ENCODE data around the gene UCK2. TPM values are rescaled to one million over a fixed set of nuclear protein-coding genes. Genes with fewer than 3 reads are reported as not detected.
A peak's percentile ranks its signal among the peaks of the same experiment; 100 is the strongest.

UCK2 gene
- total RNA-seq, 2 donors from 2014 or later = 65.8 to 73.6 TPM

DNA sequence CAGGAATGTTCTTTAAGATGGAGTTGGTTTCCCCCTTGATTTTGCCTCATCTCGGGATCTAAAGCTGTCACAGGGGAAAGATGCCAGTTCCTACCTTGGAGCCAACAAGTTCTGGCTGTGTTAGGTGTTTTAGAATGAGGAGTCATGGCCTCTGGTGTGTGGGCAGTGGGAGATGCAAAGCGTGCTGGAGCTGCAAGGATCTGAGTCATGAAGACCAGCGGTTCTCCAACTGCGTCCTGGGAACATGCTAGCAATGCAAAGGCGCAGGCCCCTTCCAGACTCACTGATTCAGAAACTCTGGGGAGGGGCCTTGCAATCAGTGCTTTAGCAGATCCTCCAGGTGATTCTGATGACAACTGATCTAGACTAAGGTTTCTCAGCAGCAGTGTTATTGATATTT, 109.1 kb downstream of the UCK2 start:
- DNase-seq = peak; percentile 24
- TF ChIP-seq, protein P1, sequence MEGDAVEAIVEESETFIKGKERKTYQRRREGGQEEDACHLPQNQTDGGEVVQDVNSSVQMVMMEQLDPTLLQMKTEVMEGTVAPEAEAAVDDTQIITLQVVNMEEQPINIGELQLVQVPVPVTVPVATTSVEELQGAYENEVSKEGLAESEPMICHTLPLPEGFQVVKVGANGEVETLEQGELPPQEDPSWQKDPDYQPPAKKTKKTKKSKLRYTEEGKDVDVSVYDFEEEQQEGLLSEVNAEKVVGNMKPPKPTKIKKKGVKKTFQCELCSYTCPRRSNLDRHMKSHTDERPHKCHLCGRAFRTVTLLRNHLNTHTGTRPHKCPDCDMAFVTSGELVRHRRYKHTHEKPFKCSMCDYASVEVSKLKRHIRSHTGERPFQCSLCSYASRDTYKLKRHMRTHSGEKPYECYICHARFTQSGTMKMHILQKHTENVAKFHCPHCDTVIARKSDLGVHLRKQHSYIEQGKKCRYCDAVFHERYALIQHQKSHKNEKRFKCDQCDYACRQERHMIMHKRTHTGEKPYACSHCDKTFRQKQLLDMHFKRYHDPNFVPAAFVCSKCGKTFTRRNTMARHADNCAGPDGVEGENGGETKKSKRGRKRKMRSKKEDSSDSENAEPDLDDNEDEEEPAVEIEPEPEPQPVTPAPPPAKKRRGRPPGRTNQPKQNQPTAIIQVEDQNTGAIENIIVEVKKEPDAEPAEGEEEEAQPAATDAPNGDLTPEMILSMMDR (conservative IDR thresholded peaks at IDR 0.05) = no peak
- no peaks in the 10 kb centered on the region for H3K36me3 Mint-ChIP-seq (ENCODE audit: low read depth)
- no peaks in the 10 kb centered on the region for H3K9me3 Mint-ChIP-seq
- Histone ChIP-seq H3K27me3 (ENCODE audit: control insufficient read depth, insufficient read depth, low read length, poor library complexity, severe bottlenecking) (no peaks in the 10 kb centered on the region), H3K27ac (ENCODE audit: low read depth, low read length) (no peak overlapping the region), H3K4me1 (ENCODE audit: control insufficient read depth, insufficient read depth, low read length) (peaks cover under 1% of the 10 kb centered on the region), H3K36me3 (ENCODE audit: control insufficient read depth, insufficient read depth, low read length) (no peaks in the 10 kb centered on the region), H3K9ac (ENCODE audit: extremely low read depth, low read length, poor library complexity, severe bottlenecking) (no peak overlapping the region), H3K9me3 (ENCODE audit: control insufficient read depth, low read length) (no peaks in the 10 kb centered on the region), H3K4me3 (ENCODE audit: low read length) (no peak overlapping the region)
- H3K4me3 Mint-ChIP-seq = no peak overlapping the region
- H3K27ac Mint-ChIP-seq = no peak overlapping the region
- 92 to 98% methylated on average over 5 of the region's 5 CpGs for WGBS, 2 experiments (ENCODE audit: insufficient coverage in 1 of 2, insufficient read length in 1 of 2)
- peaks cover 12% of the 10 kb centered on the region for H3K4me1 Mint-ChIP-seq
- H3K27me3 Mint-ChIP-seq (ENCODE audit: insufficient read depth) = no peaks in the 10 kb centered on the region

DNA sequence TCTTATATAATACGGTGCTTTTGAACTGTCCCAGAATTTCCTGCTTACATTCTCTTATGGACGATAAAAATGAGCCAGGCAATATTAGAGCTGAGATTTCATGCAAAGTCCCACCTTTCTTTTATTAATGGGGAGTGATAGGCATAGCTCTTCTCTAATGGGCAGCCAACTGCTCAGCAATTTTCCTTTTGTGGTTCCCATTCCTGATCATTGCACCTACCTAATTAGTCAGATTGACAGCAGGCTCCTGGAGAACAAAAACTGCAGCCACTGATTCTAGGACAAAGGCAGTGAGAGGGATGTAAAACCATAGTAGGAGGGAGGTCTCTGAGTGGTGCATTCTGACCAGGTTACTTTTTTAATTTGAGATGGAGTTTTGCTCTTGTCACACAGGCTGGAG, 110.4 kb downstream of the UCK2 start:
- H3K27ac Mint-ChIP-seq = no peak overlapping the region
- WGBS, 2 experiments (ENCODE audit: insufficient coverage in 1 of 2, insufficient read length in 1 of 2) = 93 to 95% methylated on average over 2 of the region's 2 CpGs
- no peaks in the 10 kb centered on the region for H3K27me3 Mint-ChIP-seq (ENCODE audit: insufficient read depth)

DNA sequence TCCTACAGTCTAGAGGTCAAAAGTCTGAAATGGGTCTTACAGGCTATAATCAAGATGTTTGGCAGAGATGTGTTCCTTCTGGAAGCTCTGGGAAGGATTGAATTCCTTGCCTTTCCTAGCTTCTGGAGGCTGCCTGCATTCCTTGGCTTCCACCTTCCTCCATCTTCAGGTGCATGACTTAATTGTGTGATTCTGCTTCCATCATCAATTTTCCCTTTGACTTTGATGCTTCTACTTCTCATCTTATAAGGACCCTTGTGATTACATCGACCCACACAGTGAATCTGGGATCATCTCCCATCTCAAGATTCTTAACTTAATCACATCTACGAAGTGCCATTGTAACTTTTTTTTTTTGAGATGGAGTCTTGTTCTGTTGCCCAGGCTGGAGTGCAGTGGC, 111.4 kb downstream of the UCK2 start:
- Histone ChIP-seq H3K36me3 (ENCODE audit: control insufficient read depth, insufficient read depth, low read length) (no peaks in the 10 kb centered on the region), H3K9me3 (ENCODE audit: control insufficient read depth, low read length) (no peaks in the 10 kb centered on the region), H3K27ac (ENCODE audit: low read depth, low read length) (no peak overlapping the region), H3K27me3 (ENCODE audit: control insufficient read depth, insufficient read depth, low read length, poor library complexity, severe bottlenecking) (no peaks in the 10 kb centered on the region), H3K4me3 (ENCODE audit: low read length) (no peak overlapping the region), H3K9ac (ENCODE audit: extremely low read depth, low read length, poor library complexity, severe bottlenecking) (no peak overlapping the region), H3K4me1 (ENCODE audit: control insufficient read depth, insufficient read depth, low read length) (peaks cover 11% of the 10 kb centered on the region)
- no peaks in the 10 kb centered on the region for H3K9me3 Mint-ChIP-seq
- no peak overlapping the region for H3K27ac Mint-ChIP-seq
- peaks cover 26% of the 10 kb centered on the region for H3K4me1 Mint-ChIP-seq
- DNase-seq = no peak
- H3K36me3 Mint-ChIP-seq (ENCODE audit: low read depth) = no peaks in the 10 kb centered on the region
- WGBS, 2 experiments (ENCODE audit: insufficient coverage in 1 of 2, insufficient read length in 1 of 2) = 93% methylated on average over 2 of the region's 2 CpGs
- TF ChIP-seq, protein P1 (conservative IDR thresholded peaks at IDR 0.05) = no peak
- H3K4me3 Mint-ChIP-seq = no peak overlapping the region
- no peaks in the 10 kb centered on the region for H3K27me3 Mint-ChIP-seq (ENCODE audit: insufficient read depth)

More for the DNA sequence above, 110.4 kb downstream of the UCK2 start:
- H3K4me3 Mint-ChIP-seq = no peak overlapping the region
- H3K36me3 Mint-ChIP-seq (ENCODE audit: low read depth) = no peaks in the 10 kb centered on the region
- no peaks in the 10 kb centered on the region for H3K9me3 Mint-ChIP-seq
- H3K4me3 ChIP-seq (ENCODE audit: low read length) = no peak overlapping the region
- no peaks in the 10 kb centered on the region for H3K9me3 ChIP-seq (ENCODE audit: control insufficient read depth, low read length)
- no peaks in the 10 kb centered on the region for H3K27me3 ChIP-seq (ENCODE audit: control insufficient read depth, insufficient read depth, low read length, poor library complexity, severe bottlenecking)
- TF ChIP-seq, protein P1 (conservative IDR thresholded peaks at IDR 0.05) = no peak
- H3K4me1 ChIP-seq (ENCODE audit: control insufficient read depth, insufficient read depth, low read length) = peaks cover 11% of the 10 kb centered on the region
- peaks cover 23% of the 10 kb centered on the region for H3K4me1 Mint-ChIP-seq
- no peak overlapping the region for H3K27ac ChIP-seq (ENCODE audit: low read depth, low read length)
- H3K9ac ChIP-seq (ENCODE audit: extremely low read depth, low read length, poor library complexity, severe bottlenecking) = no peak overlapping the region
- H3K36me3 ChIP-seq (ENCODE audit: control insufficient read depth, insufficient read depth, low read length) = no peaks in the 10 kb centered on the region
- no peak for DNase-seq

Measured in endodermal cell (in vitro differentiated cells).